HG03342 (cell line): Measurements from ENCODE around the gene TMEM259.
"Not testable (repeated sequence)": the region's sequence is repeated elsewhere in the genome, so short reads cannot be mapped to it uniquely, and the experiment has no call there.

Source experiments
- ATAC-seq: cut with Tn5 transposase; IDR thresholded peaks from one replicate; pipeline ENCODE4 v1.9.1; 2021; ENCODE audit warnings: mild to moderate bottlenecking, moderate library complexity; ENCODE audit not compliant: unreplicated experiment

The TMEM259 gene

GRCh38 chr19:1040476-1041271 is 19.8 kb upstream of the TMEM259 start:
- ATAC-seq = peak; percentile 37

GRCh38 chr19:1039646-1040475 is 18.9 kb upstream of the TMEM259 start, which contains the start of gene ABCA7:
Gene ABCA7 (plus strand): TSS chr19:1040107. CDS start chr19:1041362, 1,255 bp downstream.
- peak; percentile 78 for ATAC-seq

DNA sequence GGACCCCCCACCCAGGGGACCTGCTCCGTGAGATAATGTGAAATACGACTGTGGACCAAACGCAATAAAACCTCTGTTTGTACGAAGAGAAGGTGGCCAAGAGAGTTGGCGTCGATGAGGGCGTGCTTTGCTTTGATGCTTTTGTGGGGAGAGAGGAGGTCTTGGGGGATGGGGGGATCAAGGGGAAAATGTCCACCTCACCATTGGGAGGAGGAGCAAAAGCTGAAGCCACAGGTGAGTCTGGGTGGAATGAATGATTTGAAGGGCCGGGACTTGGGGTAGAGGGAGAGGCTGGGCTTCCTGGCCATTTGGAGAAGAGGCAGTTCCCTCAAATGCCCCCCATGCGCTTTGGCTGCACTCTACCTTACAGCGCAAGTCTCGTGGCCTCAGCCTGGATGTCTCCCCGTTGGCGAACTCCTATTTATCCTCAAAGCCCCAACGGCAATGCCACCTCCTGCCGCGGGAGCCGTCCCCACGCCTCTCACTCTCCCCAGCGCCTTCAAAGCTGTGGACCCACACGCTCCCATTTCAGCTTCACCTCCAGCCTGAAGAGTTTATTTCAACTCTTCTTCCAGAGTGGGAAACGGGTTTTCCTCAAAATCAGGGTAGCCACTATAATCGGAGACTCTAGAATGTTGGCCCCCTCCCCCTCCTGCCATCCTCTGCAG is 18.2 kb upstream of the TMEM259 start:
- no peak for ATAC-seq

- ATAC-seq = no peak
Measured at GRCh38 chr19:1037621-1038064, 16.7 kb upstream of the TMEM259 start.

- ATAC-seq = no peak
Measured at GRCh38 chr19:1035998-1036621, 15.2 kb upstream of the TMEM259 start.

GRCh38 chr19:1032264-1032867 is 11.4 kb upstream of the TMEM259 start:
- no peak for ATAC-seq

GRCh38 chr19:1028062-1028926 is 7.4 kb upstream of the TMEM259 start:
- no peak for ATAC-seq

GRCh38 chr19:1027650-1028061 is 6.7 kb upstream of the TMEM259 start:
- no peak for ATAC-seq

DNA sequence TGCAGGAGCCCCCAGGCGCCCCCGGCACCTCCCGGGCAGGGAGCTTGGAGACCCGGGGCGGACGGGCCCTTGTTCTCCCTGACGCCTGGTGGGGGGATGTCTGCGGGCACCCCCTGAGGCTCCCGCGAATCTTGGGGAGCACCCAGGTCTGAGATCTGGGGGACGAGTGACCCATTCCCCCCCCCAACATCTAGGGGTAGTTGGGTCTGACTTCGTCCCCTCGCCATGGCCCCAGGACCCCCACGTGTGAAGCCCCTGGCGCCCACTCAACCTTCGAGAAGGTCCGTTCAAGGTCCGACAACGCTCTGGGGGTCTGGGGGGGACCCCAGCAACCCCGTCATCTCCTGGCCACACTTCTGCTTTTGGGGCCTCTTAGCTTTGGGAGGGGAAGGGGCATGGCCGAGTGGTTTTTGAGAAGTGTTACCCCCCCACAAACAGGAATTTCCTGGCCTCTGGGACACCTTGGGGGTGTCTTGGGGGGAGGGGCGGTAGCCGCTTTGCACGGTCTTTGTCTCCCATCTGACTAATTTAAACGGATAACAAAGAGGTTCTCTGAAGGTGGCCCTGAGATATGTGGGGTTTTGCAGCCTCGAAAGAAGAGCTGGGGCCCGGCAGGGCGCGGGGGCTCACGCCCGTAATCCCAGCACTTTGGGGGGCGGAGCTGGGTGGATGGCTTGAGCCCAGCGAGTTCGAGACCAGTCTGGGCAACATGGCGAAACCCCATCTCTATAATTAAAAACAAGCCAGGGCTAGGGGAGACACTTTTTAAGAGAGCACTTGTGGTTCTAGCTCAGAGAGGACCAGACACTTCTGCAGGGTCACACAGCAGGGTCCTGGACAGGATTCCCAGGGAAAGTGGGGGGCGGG is 6.1 kb upstream of the TMEM259 start:
- ATAC-seq = peak; percentile 6

DNA sequence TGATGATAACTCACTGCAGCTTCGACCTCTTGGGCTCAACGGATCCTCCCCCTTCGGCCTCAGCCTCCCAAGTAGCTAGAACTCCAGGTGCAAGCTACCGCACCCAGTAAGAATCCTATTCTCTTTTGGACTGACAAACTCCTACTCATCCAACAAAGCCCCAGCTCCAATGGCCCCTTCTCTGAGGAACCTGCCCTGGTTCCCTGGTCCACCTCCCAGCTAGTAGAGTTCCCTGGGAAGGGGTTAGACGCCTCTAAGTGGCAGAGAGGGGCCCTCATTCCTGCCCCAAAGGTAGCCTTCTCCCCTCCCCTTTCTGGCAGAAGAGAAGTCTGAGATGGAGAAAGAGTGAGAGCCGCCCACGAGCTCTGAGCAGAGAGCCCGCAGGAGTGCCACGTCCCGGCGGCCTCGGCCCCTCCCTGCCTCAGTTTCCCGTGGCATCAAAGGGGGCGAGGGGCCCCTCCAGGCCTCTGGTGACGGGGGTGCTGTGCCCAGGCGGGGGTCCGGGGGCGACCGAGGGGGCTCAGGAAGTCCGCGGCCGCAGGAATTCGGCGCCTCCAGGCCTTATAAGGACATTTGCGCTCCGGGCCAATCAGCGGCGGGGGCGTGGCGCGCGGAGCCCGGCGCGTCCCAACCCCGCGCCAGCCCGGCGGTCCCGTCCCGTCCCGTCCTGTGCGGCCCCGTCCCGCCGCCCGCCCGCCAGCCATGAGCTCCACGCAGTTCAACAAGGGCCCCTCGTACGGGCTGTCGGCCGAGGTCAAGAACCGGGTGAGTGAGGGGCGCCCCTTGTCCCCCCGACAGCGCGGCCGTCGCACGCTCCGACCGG is 5.2 kb upstream of the TMEM259 start, which contains the start of gene CNN2:
Gene CNN2 (plus strand): TSS at position 649 of the 823 bp plus-strand sequence. CDS start 54 bp downstream, at position 703.
- peak; percentile 40 for ATAC-seq

DNA sequence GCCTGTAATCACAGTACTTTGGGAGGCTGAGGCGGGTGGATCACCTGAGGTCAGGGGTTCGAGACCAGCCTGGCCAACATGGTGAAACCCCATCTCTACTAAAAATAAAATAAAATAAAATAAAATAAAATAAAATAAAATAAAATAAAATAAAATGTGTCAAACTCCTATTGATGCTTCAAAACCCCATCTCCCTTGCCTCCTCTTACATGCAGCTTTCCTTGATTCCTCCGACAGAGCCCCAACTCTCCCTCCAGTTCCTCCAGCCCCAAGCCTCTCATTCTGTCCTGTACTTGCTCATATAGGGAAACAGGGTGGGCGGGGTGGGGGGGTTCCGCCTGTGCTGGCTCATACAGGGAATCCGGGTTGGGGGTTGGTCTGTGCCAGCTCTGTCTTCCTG is 4.2 kb upstream of the TMEM259 start:
- not testable (repeated sequence) for ATAC-seq

DNA sequence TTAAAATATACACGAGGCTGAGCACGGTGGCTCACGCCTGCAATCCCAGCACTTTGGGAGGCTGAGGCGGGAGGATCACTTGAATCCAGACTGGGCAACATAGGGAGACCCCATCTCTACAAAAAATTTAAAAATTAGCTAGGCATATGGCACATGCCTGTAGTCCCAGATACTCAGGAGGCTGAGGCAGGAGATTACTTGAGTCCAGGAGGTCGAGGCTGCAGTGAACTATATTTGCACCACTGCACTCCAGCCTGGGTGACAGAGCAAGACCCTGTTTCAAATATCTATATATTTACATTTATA is 2.9 kb upstream of the TMEM259 start:
- ATAC-seq = not testable (repeated sequence)

DNA sequence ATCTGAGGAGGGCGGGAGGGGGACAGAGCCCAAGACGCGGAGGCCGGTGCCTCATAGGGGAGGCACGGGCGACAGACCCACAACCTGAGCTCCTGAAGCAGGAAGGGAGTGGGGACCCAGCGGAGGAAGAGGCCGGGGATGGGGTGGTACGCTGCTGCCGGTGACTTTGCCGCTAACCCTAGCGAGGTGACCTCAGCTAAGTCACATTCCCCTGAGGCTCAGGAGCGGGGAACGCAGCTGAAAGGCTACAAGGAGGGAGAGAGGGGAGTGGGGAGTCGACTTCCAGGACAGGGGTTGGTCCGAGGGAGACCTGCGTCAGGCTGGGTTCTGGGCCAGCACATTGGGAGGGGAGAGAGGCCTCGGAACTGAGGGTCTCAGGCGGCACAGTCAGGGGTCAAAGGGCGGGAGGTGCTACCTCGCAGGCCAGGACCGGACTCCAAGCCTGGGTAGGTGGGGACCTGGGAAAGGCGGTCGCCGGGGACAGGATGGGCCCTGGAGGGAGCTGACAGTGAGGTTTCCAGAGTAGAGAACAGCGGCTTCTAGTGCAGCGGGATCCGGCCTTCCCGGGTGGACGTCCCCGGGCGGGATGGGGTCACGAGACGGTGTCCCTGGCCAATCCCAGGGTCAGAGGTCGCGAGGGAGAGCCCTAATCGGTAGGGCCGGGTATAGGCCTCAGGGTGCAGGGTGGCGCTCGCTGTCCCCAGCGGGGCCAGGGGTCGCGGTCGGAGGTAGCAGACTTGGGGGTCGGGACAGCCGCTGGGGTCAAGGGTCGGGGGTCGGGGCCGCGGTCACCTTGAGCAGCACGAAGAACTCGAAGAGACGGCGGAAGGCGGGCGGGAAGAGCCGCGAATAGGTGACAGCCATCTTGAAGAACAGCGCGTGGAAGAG is 699 bp downstream of the TMEM259 start:
- ATAC-seq = no peak

- ATAC-seq = no peak
Measured at GRCh38 chr19:1019616-1019961, 1.3 kb downstream of the TMEM259 start.

GRCh38 chr19:1018932-1019615 is 1.8 kb downstream of the TMEM259 start:
- no peak for ATAC-seq

GRCh38 chr19:1018393-1018792 is 2.5 kb downstream of the TMEM259 start:
- ATAC-seq = no peak
